Neural progenitor cell (in vitro differentiated cells): ENCODE measurements around the gene LEO1. TPM values are rescaled to one million over a fixed set of nuclear protein-coding genes. Genes with fewer than 3 reads are reported as not detected.

Experiments
- DNase-seq: peaks from one replicate; pipeline ENCODE4 v3.0.0-alpha.2; 2016; ENCODE audit warnings: low spot score
- H2AFZ ChIP-seq: fragments of 200-600 bp; sonication (generic); replicated peaks from 2 replicates; pipeline ENCODE4 v1.6.1; 2016; ENCODE audit warnings: antibody characterized with exemption
- H3F3A ChIP-seq: fragments of 200-600 bp; sonication (generic); 2 replicates; pipeline ENCODE4 v1.6.1; 2016; ENCODE audit warnings: antibody characterized with exemption, low read depth
- H3K27ac ChIP-seq: fragments of 200-600 bp; sonication (generic); 2 replicates; pipeline ENCODE4 v1.5.1; 2016; ENCODE audit warnings: mild to moderate bottlenecking
- H3K27me3 ChIP-seq: fragments of 200-600 bp; sonication (generic); 2 replicates; pipeline ENCODE4 v1.6.1; 2016; ENCODE audit warnings: mild to moderate bottlenecking, moderate library complexity
- H3K36me3 ChIP-seq: fragments of 200-600 bp; sonication (generic); 2 replicates; pipeline ENCODE4 v1.5.1; 2016
- H3K4me1 ChIP-seq: fragments of 200-600 bp; sonication (generic); 2 replicates; pipeline ENCODE4 v1.6.1; 2016; ENCODE audit warnings: mixed run types
- H3K4me2 ChIP-seq: fragments of 200-600 bp; sonication (generic); 2 replicates; pipeline ENCODE4 v1.6.1; 2016
- H3K4me3 ChIP-seq: fragments of 200-600 bp; sonication (generic); 2 replicates; pipeline ENCODE4 v1.5.1; 2016
- H3K79me2 ChIP-seq: fragments of 200-600 bp; sonication (generic); 2 replicates; pipeline ENCODE4 v1.6.1; 2016; ENCODE audit warnings: low read depth
- H3K9ac ChIP-seq: fragments of 200-600 bp; sonication (generic); 2 replicates; pipeline ENCODE4 v1.6.1; 2016
- H3K9me3 ChIP-seq: fragments of 200-600 bp; sonication (generic); 2 replicates; pipeline ENCODE4 v1.5.1; 2016; ENCODE audit warnings: low read depth
- H4K20me1 ChIP-seq: fragments of 200-600 bp; sonication (generic); 2 replicates; pipeline ENCODE4 v1.6.1; 2016; ENCODE audit warnings: low read depth
- H3K27ac Mint-ChIP-seq: 3 replicates; pipeline ENCODE4 v1.8.0; 2021; ENCODE audit warnings: mixed read lengths
- H3K27me3 Mint-ChIP-seq: 2 replicates; pipeline ENCODE4 v1.8.0; 2022; ENCODE audit warnings: low read depth, mild to moderate bottlenecking, inconsistent platforms, moderate library complexity, mixed read lengths; ENCODE audit not compliant: insufficient read depth
- H3K36me3 Mint-ChIP-seq: 3 replicates; pipeline ENCODE4 v1.8.0; 2021; ENCODE audit warnings: mixed read lengths
- H3K4me1 Mint-ChIP-seq: 3 replicates; pipeline ENCODE4 v1.8.0; 2021; ENCODE audit warnings: mixed read lengths
- H3K4me3 Mint-ChIP-seq: 3 replicates; pipeline ENCODE4 v1.8.0; 2021; ENCODE audit warnings: mild to moderate bottlenecking, moderate library complexity, mixed read lengths
- H3K9me3 Mint-ChIP-seq: 3 replicates; pipeline ENCODE4 v1.8.0; 2020; ENCODE audit warnings: mixed read lengths
- CTCF ChIP-seq: fragments of 200-600 bp; sonication (generic); IDR thresholded peaks from 2 replicates; pipeline ENCODE4 v1.5.1; 2017; ENCODE audit warnings: antibody characterized with exemption, mild to moderate bottlenecking
- EZH2 ChIP-seq: fragments of 200-600 bp; sonication (generic); IDR thresholded peaks from 2 replicates; pipeline ENCODE4 v1.6.1; 2017; ENCODE audit warnings: antibody characterized with exemption, mild to moderate bottlenecking, moderate library complexity
- EZH2phosphoT487 ChIP-seq: fragments of 200-600 bp; sonication (generic); IDR thresholded peaks from 2 replicates; pipeline ENCODE4 v1.6.1; 2017; ENCODE audit warnings: antibody characterized with exemption
- total RNA-seq: library from RNA; depleted of rRNA; stranded (reverse); fragments of >200 nt; gene quantifications from 2 replicates; pipeline ENCODE4 v1.2.3, GENCODE V29; 2015; ENCODE audit warnings: low replicate concordance

Gene LEO1
- total RNA-seq, 1 donor from 2014 or later: 43.9 TPM

- H3K9me3 Mint-ChIP-seq: no peaks in the 10 kb centered on the region
- Histone ChIP-seq H3K9ac (no peak overlapping the region), H4K20me1 (no peaks in the 10 kb centered on the region), H3K4me2 (no peak overlapping the region), H3K79me2 (no peaks in the 10 kb centered on the region), H2AFZ (no peak overlapping the region), H3K27me3 (no peaks in the 10 kb centered on the region), H3K27ac (no peak overlapping the region), H3K4me3 (no peak overlapping the region), H3F3A (no peaks in the 10 kb centered on the region), H3K9me3 (no peaks in the 10 kb centered on the region), H3K36me3 (peaks cover 4% of the 10 kb centered on the region), H3K4me1 (no peaks in the 10 kb centered on the region)
- TF ChIP-seq EZH2phosphoT487: no peak
- no peak for TF ChIP-seq CTCF
- no peak for TF ChIP-seq EZH2
- peaks cover 22% of the 10 kb centered on the region for H3K36me3 Mint-ChIP-seq
- DNase-seq: no peak
- H3K4me1 Mint-ChIP-seq: no peaks in the 10 kb centered on the region
- no peak overlapping the region for H3K27ac Mint-ChIP-seq
- peaks cover 2% of the 10 kb centered on the region for H3K27me3 Mint-ChIP-seq
- no peak overlapping the region for H3K4me3 Mint-ChIP-seq
Observed at GRCh38 chr15:51939216-51939615, 32.4 kb downstream of the LEO1 start.

- Histone ChIP-seq H3K4me2 (no peak overlapping the region), H3K36me3 (peaks cover 4% of the 10 kb centered on the region), H3K9ac (no peak overlapping the region), H3K79me2 (no peaks in the 10 kb centered on the region), H2AFZ (no peak overlapping the region), H3K27ac (no peak overlapping the region), H3K27me3 (no peaks in the 10 kb centered on the region), H3K9me3 (no peaks in the 10 kb centered on the region), H3F3A (no peaks in the 10 kb centered on the region), H3K4me3 (no peak overlapping the region), H4K20me1 (no peaks in the 10 kb centered on the region), H3K4me1 (no peaks in the 10 kb centered on the region)
- H3K4me3 Mint-ChIP-seq: no peak overlapping the region
- TF ChIP-seq EZH2phosphoT487: no peak
- TF ChIP-seq EZH2: no peak
- no peak for TF ChIP-seq CTCF
- H3K9me3 Mint-ChIP-seq: no peaks in the 10 kb centered on the region
- H3K36me3 Mint-ChIP-seq: peaks cover 22% of the 10 kb centered on the region
- peaks cover 2% of the 10 kb centered on the region for H3K27me3 Mint-ChIP-seq
- no peaks in the 10 kb centered on the region for H3K4me1 Mint-ChIP-seq
- no peak overlapping the region for H3K27ac Mint-ChIP-seq
- DNase-seq: no peak
Observed at GRCh38 chr15:51938286-51938685, 33.3 kb downstream of the LEO1 start.

- Mint-ChIP-seq H3K9me3 (no peaks in the 10 kb centered on the region), H3K36me3 (peaks cover 14% of the 10 kb centered on the region)
- H2AFZ ChIP-seq: no peak overlapping the region
Observed at GRCh38 chr15:51936105-51936478, 35.5 kb downstream of the LEO1 start.

More at GRCh38 chr15:51936105-51936478, 35.5 kb downstream of the LEO1 start:
- Mint-ChIP-seq H3K4me3 (no peak overlapping the region), H3K27me3 (no peaks in the 10 kb centered on the region), H3K4me1 (no peaks in the 10 kb centered on the region), H3K27ac (no peak overlapping the region)
- Histone ChIP-seq H3F3A (no peaks in the 10 kb centered on the region), H3K79me2 (no peaks in the 10 kb centered on the region), H3K27ac (no peak overlapping the region), H3K4me2 (no peak overlapping the region), H4K20me1 (no peaks in the 10 kb centered on the region), H3K9me3 (no peaks in the 10 kb centered on the region), H3K36me3 (peaks cover 4% of the 10 kb centered on the region), H3K4me1 (no peaks in the 10 kb centered on the region), H3K4me3 (no peak overlapping the region), H3K9ac (no peak overlapping the region), H3K27me3 (no peaks in the 10 kb centered on the region)
- no peak for DNase-seq
- TF ChIP-seq EZH2phosphoT487 (no peak), CTCF (peak; percentile 18)
